ENCODE measurements around the gene NXF1. TPM values are rescaled to one million over a fixed set of nuclear protein-coding genes. Genes with fewer than 3 reads are reported as not detected.

Gene NXF1
- total and polyA plus RNA-seq, 10 of the 15 experiments (the other 5 are each of a cell fraction or from before 2014, with no cell fraction given) = 20.7 to 84.9 (median 40.6) TPM

GRCh38 chr11:62831520-62832335, 26.5 kb upstream of the NXF1 start, which contains the start of gene STX5 (continued):
- TF ChIP-seq ZBTB40 (IDR thresholded peaks at IDR 0.05; ENCODE audit: borderline replicate concordance) (peak; percentile 92), HDGF (IDR thresholded peaks at IDR 0.05) (peak; percentile 98), MAX (IDR thresholded peaks at IDR 0.05; ENCODE audit: low read depth, low read length) (peak; percentile 36; the same call in 1 of the 2 replicates), BRCA1 (IDR thresholded peaks at IDR 0.05; ENCODE audit: low read depth, low read length) (no peak), NBN (IDR thresholded peaks at IDR 0.05) (peak; percentile 96), LARP7 (IDR thresholded peaks at IDR 0.05) (no peak; the same call in 1 of the 2 replicates), SMC3 (IDR thresholded peaks at IDR 0.05; ENCODE audit: borderline replicate concordance, low read length) (0 out of 2 replicates have a peak, but pooled peaks have one; percentile 3), REST (IDR thresholded peaks at IDR 0.05; ENCODE audit: low read depth, low read length) (no peak), SMAD5 (IDR thresholded peaks at IDR 0.05; ENCODE audit: low read depth) (peak; percentile 34; the same call in 1 of the 2 replicates), FOXK2 (IDR thresholded peaks at IDR 0.05) (peak; percentile 85), ZBTB11 (CRISPR knock-in tag; IDR thresholded peaks at IDR 0.05) (no peak), ZNF207 (IDR thresholded peaks at IDR 0.05; ENCODE audit: borderline replicate concordance) (no peak; the same call in 1 of the 2 replicates), POU2F2 (IDR thresholded peaks at IDR 0.05; ENCODE audit: borderline replicate concordance, low read depth, low read length) (peak; percentile 43; the same call in 1 of the 3 replicates), NFYB (IDR thresholded peaks at IDR 0.05; ENCODE audit: insufficient read depth, low read depth, low read length) (peak; percentile 95), IRF3 (IDR thresholded peaks at IDR 0.05) (peak; percentile 88), SPI1 (IDR thresholded peaks at IDR 0.05; ENCODE audit: borderline replicate concordance, insufficient read depth, low read depth, low read length) (peak; percentile 64), ESRRA (IDR thresholded peaks at IDR 0.05; ENCODE audit: low read length) (0 out of 2 replicates have a peak, but pooled peaks have one; percentile 41)
